ENCODE data around the gene NHLRC4.

NHLRC4 gene

GRCh38 chr16:617855-618254 lies 51.0 kb downstream of the NHLRC4 start:
- Mint-ChIP-seq H3K9me3 (no peaks in the 10 kb centered on the region), H3K4me1 (no peaks in the 10 kb centered on the region), H3K4me3 (no peak overlapping the region), H3K27ac (no peak overlapping the region), H3K27me3 (no peaks in the 10 kb centered on the region), H3K36me3 (no peaks in the 10 kb centered on the region)
- DNase-seq = no peak
- CTCF ChIA-PET = no interaction called here
